MM.1S (cell line): ENCODE data around the gene RAB33A.

Experiments used
- DNase-seq: peaks from one replicate; pipeline ENCODE4 v3.0.0-alpha.2; 2015
- H2AFZ ChIP-seq: fragments of 300-600 bp; sonication (generic); 2 replicates; pipeline ENCODE4 v1.6.0; 2016; ENCODE audit warnings: antibody characterized with exemption, low read length
- H3F3A ChIP-seq: fragments of 300-600 bp; sonication (generic); 2 replicates; pipeline ENCODE4 v1.6.1; 2016; ENCODE audit warnings: mild to moderate bottlenecking, antibody characterized with exemption, low read length, moderate library complexity, mixed read lengths; ENCODE audit not compliant: insufficient read depth
- H3K27ac ChIP-seq: fragments of 300-600 bp; sonication (generic); 2 replicates; pipeline ENCODE4 v1.5.1; 2016; ENCODE audit warnings: mild to moderate bottlenecking, low read length
- H3K27me3 ChIP-seq: fragments of 300-600 bp; sonication (generic); replicated peaks from 2 replicates; pipeline ENCODE4 v1.6.0; 2016; ENCODE audit warnings: low read length; ENCODE audit not compliant: insufficient read depth
- H3K36me3 ChIP-seq: fragments of 300-600 bp; sonication (generic); replicated peaks from 2 replicates; pipeline ENCODE4 v1.6.1; 2016; ENCODE audit warnings: mild to moderate bottlenecking, low read length, mixed read lengths; ENCODE audit not compliant: insufficient read depth
- H3K4me1 ChIP-seq: fragments of 300-600 bp; sonication (generic); 2 replicates; pipeline ENCODE4 v1.6.1; 2016; ENCODE audit warnings: low read length, mixed read lengths
- H3K4me2 ChIP-seq: fragments of 300-600 bp; sonication (generic); 2 replicates; pipeline ENCODE4 v1.6.0; 2016; ENCODE audit warnings: low read depth, low read length
- H3K4me3 ChIP-seq: fragments of 300-600 bp; sonication (generic); 2 replicates; pipeline ENCODE4 v1.5.1; 2016; ENCODE audit warnings: low read length, mixed read lengths
- H3K79me2 ChIP-seq: fragments of 300-600 bp; sonication (generic); 2 replicates; pipeline ENCODE4 v1.6.1; 2016; ENCODE audit warnings: mixed run types, low read length, mixed read lengths
- H3K9ac ChIP-seq: fragments of 300-600 bp; sonication (generic); 2 replicates; pipeline ENCODE4 v1.6.1; 2016; ENCODE audit warnings: low read length, mixed read lengths
- H3K9me2 ChIP-seq: fragments of 300-600 bp; sonication (generic); replicated peaks from 2 replicates; pipeline ENCODE4 v1.6.1; 2016; ENCODE audit warnings: mild to moderate bottlenecking, low read length, mixed read lengths; ENCODE audit not compliant: insufficient read depth
- H3K9me3 ChIP-seq: fragments of 300-600 bp; sonication (generic); replicated peaks from 2 replicates; pipeline ENCODE4 v1.6.1; 2016; ENCODE audit warnings: mild to moderate bottlenecking, low read length, mixed read lengths; ENCODE audit not compliant: insufficient read depth
- H4K20me1 ChIP-seq: fragments of 300-600 bp; sonication (generic); 2 replicates; pipeline ENCODE4 v1.6.1; 2016; ENCODE audit warnings: mild to moderate bottlenecking, low read length, moderate library complexity, mixed read lengths; ENCODE audit not compliant: insufficient read depth
- EZH2 ChIP-seq: fragments of 300-600 bp; sonication (generic); optimal IDR thresholded peaks from 2 replicates; pipeline ENCODE3; 2017; ENCODE audit warnings: low read depth, mild to moderate bottlenecking, antibody characterized with exemption, low read length, mixed read lengths
- EZH2phosphoT487 ChIP-seq: fragments of 300-600 bp; sonication (generic); IDR thresholded peaks from 2 replicates; pipeline ENCODE4 v1.6.1; 2018; ENCODE audit warnings: antibody characterized with exemption, low read length
- TF ChIP-seq, protein P1 (sequence below): fragments of 300-600 bp; sonication (generic); IDR thresholded peaks from 2 replicates; pipeline ENCODE4 v1.5.1; 2016; ENCODE audit warnings: antibody characterized with exemption, low read length, mixed read lengths

RAB33A gene

DNA sequence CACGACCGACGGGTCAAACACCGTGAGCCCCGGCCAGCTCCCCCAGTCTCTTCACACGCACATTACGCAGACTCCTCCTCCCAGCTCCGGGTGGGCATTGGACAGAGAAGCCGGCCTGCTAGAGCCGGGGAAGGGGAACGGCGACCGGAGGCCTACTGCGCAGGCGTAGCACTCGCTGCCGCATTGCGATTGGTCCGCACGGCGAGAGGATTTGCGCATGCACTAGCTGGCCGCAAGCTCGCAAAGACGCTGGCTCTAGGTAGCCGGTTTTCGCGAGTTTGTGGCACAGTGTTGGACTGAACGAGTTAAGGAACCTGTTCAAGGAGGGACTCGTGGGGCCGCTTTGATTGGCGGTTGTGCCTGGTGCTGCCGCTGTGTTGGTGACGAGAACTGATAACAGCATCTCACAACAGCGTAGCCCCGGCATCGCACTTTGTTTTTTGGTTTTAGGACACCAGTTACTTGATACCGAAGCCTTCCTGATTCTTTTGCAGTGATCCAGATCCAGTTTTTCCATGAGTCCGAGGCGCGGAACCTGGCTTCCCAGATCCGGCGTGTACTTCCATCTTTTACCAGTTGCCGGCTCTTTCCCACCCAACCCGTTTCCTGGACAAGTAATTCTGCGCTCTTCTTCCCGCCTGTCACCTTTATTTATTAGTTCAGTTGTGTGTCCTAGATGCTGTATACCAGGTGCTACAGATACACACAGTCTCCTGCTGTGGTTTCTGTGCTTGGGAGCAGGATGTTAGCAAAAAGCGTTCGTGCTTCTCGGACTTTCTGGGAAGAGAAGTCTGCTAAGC lies 5.9 kb upstream of the RAB33A start, which contains the start of gene AIFM1:
Gene AIFM1, minus strand, starts transcription at position 139 of the 800 bp plus-strand sequence. CDS start 185 bp downstream, outside the sequence.
- Histone ChIP-seq H3K27ac (peak within 1 kb of the TSS; percentile 97), H3K4me3 (peak within 1 kb of the TSS; percentile 78), H3K9ac (peak within 1 kb of the TSS; percentile 85), H3F3A (peaks cover 8% of the 10 kb centered on the region; the same call in 1 of the 2 replicates), H3K27me3 (no peaks in the 10 kb centered on the region), H3K4me1 (peaks cover 4% of the 10 kb centered on the region; the same call in 1 of the 2 replicates), H3K4me2 (peak within 1 kb of the TSS; percentile 91), H3K9me2 (no peaks in the 10 kb centered on the region), H2AFZ (peak within 1 kb of the TSS; percentile 77), H4K20me1 (no peaks in the 10 kb centered on the region), H3K36me3 (no peaks in the 10 kb centered on the region), H3K9me3 (no peaks in the 10 kb centered on the region), H3K79me2 (peaks cover 33% of the 10 kb centered on the region)
- DNase-seq = peak; percentile 91
- TF ChIP-seq, protein P1, sequence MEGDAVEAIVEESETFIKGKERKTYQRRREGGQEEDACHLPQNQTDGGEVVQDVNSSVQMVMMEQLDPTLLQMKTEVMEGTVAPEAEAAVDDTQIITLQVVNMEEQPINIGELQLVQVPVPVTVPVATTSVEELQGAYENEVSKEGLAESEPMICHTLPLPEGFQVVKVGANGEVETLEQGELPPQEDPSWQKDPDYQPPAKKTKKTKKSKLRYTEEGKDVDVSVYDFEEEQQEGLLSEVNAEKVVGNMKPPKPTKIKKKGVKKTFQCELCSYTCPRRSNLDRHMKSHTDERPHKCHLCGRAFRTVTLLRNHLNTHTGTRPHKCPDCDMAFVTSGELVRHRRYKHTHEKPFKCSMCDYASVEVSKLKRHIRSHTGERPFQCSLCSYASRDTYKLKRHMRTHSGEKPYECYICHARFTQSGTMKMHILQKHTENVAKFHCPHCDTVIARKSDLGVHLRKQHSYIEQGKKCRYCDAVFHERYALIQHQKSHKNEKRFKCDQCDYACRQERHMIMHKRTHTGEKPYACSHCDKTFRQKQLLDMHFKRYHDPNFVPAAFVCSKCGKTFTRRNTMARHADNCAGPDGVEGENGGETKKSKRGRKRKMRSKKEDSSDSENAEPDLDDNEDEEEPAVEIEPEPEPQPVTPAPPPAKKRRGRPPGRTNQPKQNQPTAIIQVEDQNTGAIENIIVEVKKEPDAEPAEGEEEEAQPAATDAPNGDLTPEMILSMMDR = no peak
- TF ChIP-seq EZH2 = no peak
- TF ChIP-seq EZH2phosphoT487 = no peak

DNA sequence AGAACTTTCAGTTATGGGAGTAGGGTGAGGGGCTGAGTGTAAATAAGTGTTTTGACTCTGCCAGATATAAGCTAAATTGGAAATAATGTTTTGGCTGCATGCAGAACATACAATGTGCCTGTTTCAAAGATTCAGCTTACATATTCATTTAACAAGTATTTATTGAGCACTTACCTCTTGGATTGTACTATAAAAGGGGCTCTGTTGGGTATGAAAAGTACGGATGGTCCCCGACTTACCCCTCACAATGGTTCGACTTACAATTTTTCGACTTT lies 5.3 kb upstream of the RAB33A start:
- Histone ChIP-seq H3K4me3 (peak overlapping the region; percentile 78), H3K79me2 (peaks cover 31% of the 10 kb centered on the region), H3K9ac (peak overlapping the region; percentile 85), H3K27me3 (no peaks in the 10 kb centered on the region), H4K20me1 (no peaks in the 10 kb centered on the region), H2AFZ (peak overlapping the region; percentile 77), H3K36me3 (no peaks in the 10 kb centered on the region), H3F3A (peaks cover 8% of the 10 kb centered on the region; the same call in 1 of the 2 replicates), H3K4me1 (peaks cover 4% of the 10 kb centered on the region; the same call in 1 of the 2 replicates), H3K9me3 (no peaks in the 10 kb centered on the region), H3K27ac (peak overlapping the region; percentile 97), H3K9me2 (no peaks in the 10 kb centered on the region), H3K4me2 (peak overlapping the region; percentile 91)
- TF ChIP-seq, protein P1 = no peak
- no peak for TF ChIP-seq EZH2
- TF ChIP-seq EZH2phosphoT487 = no peak
- no peak for DNase-seq

DNA sequence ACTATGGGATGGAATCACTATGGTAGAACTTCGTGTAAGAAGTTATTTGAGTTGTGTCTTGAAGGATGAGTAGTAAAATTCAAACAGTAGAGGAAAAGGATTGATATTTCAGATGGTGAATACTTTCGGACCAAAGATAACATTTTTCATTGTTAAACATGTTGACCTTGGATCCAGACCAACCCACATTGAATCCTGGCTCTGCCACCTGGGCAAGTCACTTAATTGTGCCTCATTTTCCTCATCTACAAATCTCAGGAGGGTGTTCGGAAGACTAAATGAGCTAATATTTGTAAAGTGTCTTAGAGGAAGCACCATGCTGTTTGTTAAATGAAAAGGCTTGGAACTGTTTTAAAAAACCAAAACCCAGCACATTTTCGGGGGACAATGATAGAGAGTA lies 4.7 kb upstream of the RAB33A start:
- Histone ChIP-seq H3K4me2 (peak overlapping the region; percentile 91), H3K9ac (peak overlapping the region; percentile 85; the same call in 1 of the 2 replicates), H3K27ac (no peak overlapping the region; the same call in 1 of the 2 replicates), H3K9me2 (no peaks in the 10 kb centered on the region), H3K4me1 (peaks cover 6% of the 10 kb centered on the region; the same call in 1 of the 2 replicates), H3K79me2 (peaks cover 29% of the 10 kb centered on the region), H3K4me3 (peak overlapping the region; percentile 78), H3F3A (peaks cover 8% of the 10 kb centered on the region; the same call in 1 of the 2 replicates), H3K9me3 (no peaks in the 10 kb centered on the region), H2AFZ (no peak overlapping the region), H4K20me1 (no peaks in the 10 kb centered on the region), H3K27me3 (no peaks in the 10 kb centered on the region), H3K36me3 (no peaks in the 10 kb centered on the region)
- TF ChIP-seq EZH2phosphoT487 (no peak), EZH2 (no peak)
- TF ChIP-seq, protein P1 = no peak
- DNase-seq = no peak
